GM19455 (cell line): ENCODE data around the gene KLHL6.
A peak's percentile ranks its signal among the peaks of the same experiment; 100 is the strongest.

Experiments
- ATAC-seq: cut with Tn5 transposase; IDR thresholded peaks from one replicate; pipeline ENCODE4 v1.9.1; 2021; ENCODE audit not compliant: unreplicated experiment

KLHL6 gene

GRCh38 chr3:183566880-183567279, 11.4 kb upstream of the KLHL6 start:
- ATAC-seq = no peak

GRCh38 chr3:183564046-183564445, 8.5 kb upstream of the KLHL6 start:
- no peak for ATAC-seq

GRCh38 chr3:183563536-183563874, 8.0 kb upstream of the KLHL6 start:
- no peak for ATAC-seq

GRCh38 chr3:183560607-183561006, 5.1 kb upstream of the KLHL6 start:
- ATAC-seq = no peak

- no peak for ATAC-seq
These were observed 3.0 kb upstream of the KLHL6 start for GRCh38 chr3:183558495-183558894.

GRCh38 chr3:183556722-183557121, 1.2 kb upstream of the KLHL6 start:
- ATAC-seq = no peak

- ATAC-seq = no peak
These were observed 1.1 kb downstream of the KLHL6 start for GRCh38 chr3:183554377-183554776.

GRCh38 chr3:183553334-183554026, 2.0 kb downstream of the KLHL6 start:
- ATAC-seq = no peak

GRCh38 chr3:183551930-183552329, 3.6 kb downstream of the KLHL6 start:
- no peak for ATAC-seq

- no peak for ATAC-seq
These were observed 7.2 kb downstream of the KLHL6 start for GRCh38 chr3:183548262-183548769.

- no peak for ATAC-seq
These were observed 8.9 kb downstream of the KLHL6 start for GRCh38 chr3:183546625-183547024.

GRCh38 chr3:183545708-183546107, 9.8 kb downstream of the KLHL6 start:
- ATAC-seq = no peak

- no peak for ATAC-seq
These were observed 13.2 kb downstream of the KLHL6 start for GRCh38 chr3:183542355-183542754.

- no peak for ATAC-seq
These were observed 13.8 kb downstream of the KLHL6 start for GRCh38 chr3:183541738-183542137.

GRCh38 chr3:183541235-183541655, 14.3 kb downstream of the KLHL6 start:
- no peak for ATAC-seq

- no peak for ATAC-seq
These were observed 14.8 kb downstream of the KLHL6 start for GRCh38 chr3:183540501-183541234.

GRCh38 chr3:183539811-183540210, 15.7 kb downstream of the KLHL6 start:
- no peak for ATAC-seq

GRCh38 chr3:183538486-183538885, 17.0 kb downstream of the KLHL6 start:
- no peak for ATAC-seq

GRCh38 chr3:183537295-183537730, 18.2 kb downstream of the KLHL6 start:
- no peak for ATAC-seq

GRCh38 chr3:183536238-183536880, 19.1 kb downstream of the KLHL6 start:
- peak; percentile 66 for ATAC-seq

- no peak for ATAC-seq
These were observed 21.3 kb downstream of the KLHL6 start for GRCh38 chr3:183534249-183534648.
